GM10266 (cell line): Measurements from ENCODE around the gene SUMO3.

Experiments used
- DNase-seq: peaks from one replicate; pipeline ENCODE4 v3.0.0; 2012; ENCODE audit errors: extremely low spot score
- TF ChIP-seq, protein P1 (sequence below): IDR thresholded peaks from 2 replicates; pipeline ENCODE4 v1.5.1; 2012; ENCODE audit warnings: mild to moderate bottlenecking, low read depth; ENCODE audit not compliant: control insufficient read depth, insufficient read depth; ENCODE audit errors: missing control alignments

Gene SUMO3

DNA sequence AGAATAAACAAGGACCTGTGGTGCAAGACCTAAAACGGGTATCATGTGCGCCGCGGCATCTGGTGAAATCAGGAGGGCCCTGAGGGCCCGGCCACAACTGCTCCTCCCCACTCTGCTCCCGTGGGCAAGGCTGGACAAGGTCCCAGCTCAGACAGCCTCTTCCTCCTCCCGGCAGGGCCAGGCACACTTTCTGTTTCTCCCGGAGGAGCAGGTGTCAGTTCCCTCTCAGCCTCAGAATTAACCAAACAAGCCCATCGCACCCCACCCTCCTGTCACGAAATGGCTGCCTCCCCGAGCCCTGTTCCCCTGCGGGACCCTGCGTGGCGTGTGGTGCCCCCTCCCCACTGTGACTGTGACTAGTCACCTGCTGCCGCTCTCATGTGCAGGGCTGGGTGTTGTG, 40.4 kb upstream of the SUMO3 start:
- DNase-seq = no peak
- TF ChIP-seq, protein P1, sequence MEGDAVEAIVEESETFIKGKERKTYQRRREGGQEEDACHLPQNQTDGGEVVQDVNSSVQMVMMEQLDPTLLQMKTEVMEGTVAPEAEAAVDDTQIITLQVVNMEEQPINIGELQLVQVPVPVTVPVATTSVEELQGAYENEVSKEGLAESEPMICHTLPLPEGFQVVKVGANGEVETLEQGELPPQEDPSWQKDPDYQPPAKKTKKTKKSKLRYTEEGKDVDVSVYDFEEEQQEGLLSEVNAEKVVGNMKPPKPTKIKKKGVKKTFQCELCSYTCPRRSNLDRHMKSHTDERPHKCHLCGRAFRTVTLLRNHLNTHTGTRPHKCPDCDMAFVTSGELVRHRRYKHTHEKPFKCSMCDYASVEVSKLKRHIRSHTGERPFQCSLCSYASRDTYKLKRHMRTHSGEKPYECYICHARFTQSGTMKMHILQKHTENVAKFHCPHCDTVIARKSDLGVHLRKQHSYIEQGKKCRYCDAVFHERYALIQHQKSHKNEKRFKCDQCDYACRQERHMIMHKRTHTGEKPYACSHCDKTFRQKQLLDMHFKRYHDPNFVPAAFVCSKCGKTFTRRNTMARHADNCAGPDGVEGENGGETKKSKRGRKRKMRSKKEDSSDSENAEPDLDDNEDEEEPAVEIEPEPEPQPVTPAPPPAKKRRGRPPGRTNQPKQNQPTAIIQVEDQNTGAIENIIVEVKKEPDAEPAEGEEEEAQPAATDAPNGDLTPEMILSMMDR = no peak

DNA sequence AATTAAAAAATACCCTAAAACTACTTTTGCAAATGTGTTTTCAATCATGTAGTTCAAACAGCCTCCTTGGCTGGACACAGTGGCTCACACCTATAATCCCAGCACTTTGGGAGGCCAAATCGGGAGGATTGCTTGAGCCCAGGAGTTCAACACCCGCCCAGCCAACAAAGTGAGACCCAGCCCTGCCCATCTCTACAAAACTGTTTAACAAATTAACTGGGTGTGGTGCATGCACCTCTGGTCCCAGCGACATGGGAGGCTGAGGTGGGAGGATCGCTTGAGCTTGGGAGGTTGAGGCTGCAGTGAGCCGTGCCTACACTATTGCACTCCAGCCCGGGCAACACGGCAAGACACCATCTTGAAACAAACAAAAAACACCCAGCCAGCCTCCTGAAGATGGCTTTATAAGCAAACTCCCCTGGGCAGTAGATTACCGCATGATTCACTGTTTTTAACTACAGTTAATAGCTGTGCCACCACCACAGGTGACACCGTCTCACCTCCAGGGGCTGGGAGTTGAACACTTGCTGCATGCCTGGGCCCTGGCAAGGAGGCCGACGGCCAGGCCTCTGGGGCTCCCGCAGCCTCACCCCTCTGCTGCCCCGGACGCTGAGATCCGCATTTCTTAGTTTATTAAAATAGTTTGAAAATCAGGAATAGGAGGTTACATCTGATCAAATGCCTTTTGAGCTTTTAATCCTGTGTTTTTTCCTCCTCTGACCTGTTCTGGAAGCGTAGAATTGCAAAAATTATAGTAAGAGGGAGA, 39.4 kb upstream of the SUMO3 start:
- no peak for DNase-seq
- TF ChIP-seq, protein P1 = no peak

DNA sequence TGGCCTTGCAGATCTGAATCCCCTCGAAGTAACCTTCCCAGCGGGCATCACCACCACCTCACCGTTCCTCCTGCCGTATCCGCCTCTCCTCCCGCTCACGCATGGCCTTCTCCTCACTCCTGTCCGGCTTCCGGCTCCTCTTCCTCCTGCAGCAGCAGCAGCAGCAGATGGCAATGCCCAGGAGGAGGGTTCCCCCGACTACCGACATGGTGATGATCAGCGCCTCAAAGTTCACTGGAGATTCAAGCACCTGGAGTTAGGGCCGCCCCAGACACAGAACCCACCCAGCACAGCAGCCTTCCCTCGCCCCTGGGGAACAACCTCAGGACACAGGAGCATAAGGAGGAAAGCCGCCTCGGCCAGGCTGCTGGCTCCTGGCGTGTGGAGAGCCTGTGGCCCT, 38.3 kb upstream of the SUMO3 start:
- DNase-seq = no peak
- TF ChIP-seq, protein P1 = no peak

DNA sequence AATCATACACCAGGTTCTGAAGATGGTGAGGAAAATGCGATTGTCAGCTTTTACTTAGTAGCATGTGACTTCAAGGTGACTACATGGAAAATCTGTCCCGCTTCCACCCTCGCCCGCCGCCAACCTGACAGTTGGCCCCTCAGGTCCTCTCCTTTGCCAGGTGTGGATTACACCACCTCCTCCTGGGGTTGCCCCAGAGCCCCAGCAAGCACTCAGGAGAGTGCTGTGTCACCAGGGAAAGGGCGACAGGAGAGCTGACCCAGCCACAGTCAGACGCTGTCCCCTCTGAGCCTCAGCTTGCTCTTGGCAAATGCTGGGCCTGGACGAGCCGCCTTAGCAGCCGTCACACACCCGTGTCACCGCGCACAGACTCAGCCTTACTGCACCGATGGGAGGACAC, 37.7 kb upstream of the SUMO3 start:
- no peak for DNase-seq
- TF ChIP-seq, protein P1 = no peak

DNA sequence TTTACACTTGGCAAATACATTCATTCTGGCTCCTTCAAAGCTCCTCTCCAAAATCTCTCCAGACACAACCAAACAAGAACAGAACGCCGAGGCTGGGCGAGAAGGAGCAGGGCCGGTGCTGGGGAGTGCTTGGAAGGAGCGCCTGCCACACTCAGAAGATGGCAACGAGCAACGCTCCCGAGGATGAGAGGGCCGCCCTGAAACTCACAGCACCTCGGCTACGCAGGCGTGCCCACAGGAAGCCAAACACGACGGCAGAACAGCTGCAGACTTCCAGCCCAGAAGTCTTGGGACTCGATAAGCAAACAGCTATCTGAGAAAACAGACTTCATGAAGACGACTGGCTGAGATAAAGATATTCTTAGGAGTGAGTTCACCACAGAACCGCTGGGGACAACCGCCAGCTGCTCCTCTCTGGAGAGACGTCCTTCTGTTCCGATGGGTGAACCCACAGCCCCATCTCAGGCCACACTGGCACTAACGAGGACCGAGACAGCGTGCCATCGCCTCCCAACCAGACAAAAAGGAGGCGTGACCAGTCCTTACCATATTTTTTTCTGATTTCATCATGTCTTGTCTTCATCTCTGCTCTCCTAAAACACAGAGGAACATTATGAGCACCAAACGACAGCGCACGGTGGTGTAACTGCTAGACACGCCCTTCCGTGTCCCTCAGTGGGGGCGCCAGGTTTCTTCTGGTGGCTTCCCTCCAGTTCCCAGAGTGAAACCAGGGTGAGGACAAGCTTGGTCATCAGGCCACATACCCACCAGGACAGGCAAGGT, 37.0 kb upstream of the SUMO3 start:
- no peak for DNase-seq
- TF ChIP-seq, protein P1 = no peak

DNA sequence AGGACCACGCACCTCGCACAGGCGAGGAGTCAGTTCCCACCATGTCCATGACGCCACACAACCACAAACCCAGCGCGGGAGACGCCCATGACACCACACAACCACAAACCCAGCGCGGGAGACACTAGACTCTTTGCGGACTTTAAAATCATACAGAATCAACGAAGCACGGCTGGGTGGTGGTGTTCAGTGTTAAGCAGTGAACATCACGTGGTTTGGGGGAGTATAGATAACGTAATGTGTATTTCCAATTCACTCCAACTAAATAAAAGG, 36.5 kb upstream of the SUMO3 start:
- TF ChIP-seq, protein P1 = no peak
- no peak for DNase-seq
